ENCODE results near the gene PPP1R14B.
"Not testable (repeated sequence)": the region's sequence is repeated elsewhere in the genome, so short reads cannot be mapped to it uniquely, and the experiment has no call there.

Gene PPP1R14B

DNA sequence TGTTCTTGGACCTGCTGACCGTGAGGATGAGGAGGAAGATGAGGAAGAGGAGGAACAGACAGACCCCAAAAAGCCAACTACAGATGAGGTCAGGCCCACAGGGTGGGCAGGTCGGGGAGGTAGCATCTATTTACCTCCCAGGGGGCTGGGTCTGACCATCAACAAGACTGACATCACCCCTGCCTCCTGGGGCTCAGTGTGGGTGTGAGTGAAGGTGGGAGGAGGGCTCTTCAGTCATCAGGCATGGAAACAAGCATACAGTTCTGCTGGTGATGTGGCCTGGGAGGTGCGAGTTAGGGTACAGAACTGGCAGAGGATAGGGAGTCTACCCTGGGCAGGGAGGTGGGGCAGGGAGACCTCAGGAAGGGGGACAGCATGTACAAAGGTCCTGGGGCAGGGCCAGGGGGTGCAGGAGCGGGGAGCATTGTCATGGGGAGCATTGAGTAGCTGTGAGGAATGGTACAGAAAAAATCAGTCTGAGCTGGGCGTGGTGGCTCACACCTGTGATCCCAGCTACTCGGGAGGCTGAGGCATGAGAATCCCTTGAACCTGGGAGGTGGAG, 13.5 kb upstream of the PPP1R14B start:
- DNase-seq, result no peak

DNA sequence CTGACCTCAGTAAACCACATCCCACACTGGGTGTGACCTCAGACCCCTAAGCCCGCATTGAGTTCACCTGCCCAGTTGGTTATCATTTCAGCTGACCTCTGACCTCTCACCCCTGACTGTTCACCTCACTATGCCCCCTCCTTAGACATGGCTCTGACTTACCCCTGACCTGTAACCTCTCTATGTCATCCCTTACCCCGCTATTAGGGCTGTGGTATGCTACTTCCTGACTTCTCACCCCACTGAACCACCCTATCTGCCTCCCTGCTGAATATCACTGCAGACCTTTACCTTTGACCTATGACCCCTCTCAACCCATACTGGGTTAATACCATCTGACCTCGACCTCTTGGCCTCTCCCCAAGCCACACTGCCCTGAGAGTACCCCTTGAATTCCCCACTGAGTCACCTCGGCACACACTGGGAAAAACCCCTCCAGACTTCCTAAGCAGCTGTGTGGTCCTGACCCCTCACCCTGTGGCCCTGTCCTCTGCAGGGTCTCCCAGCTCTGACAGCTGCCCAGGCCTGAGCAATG, 12.9 kb upstream of the PPP1R14B start:
- no peak for DNase-seq

DNA sequence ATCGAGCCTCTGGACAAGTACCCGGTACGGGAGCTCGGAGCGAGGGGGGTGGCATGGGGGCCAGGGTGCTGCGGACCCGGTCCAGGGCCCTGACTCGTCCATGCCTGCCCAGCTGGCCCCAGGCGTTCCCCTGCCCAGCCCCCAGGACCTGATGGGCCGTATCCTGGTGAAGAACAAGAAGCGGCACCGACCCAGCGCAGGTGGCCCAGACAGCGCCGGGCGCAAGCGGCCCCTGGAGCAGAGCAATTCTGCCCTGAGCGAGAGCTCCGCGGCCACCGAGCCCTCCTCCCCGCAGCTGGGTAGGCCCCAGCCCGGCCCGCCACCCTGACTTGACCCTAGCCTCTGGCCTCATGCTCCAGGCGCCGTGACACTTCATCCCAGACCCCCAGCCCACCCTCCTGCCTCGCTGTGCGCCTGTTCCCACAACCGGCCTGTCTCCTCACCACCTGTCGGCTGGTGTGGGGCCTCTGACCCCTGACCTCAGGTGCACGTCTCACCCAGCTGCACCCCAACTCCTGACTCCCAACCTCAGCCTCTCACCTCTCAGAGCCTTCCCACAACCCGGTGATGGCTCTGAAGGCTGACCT, 12.3 kb upstream of the PPP1R14B start:
- DNase-seq, result no peak

DNA sequence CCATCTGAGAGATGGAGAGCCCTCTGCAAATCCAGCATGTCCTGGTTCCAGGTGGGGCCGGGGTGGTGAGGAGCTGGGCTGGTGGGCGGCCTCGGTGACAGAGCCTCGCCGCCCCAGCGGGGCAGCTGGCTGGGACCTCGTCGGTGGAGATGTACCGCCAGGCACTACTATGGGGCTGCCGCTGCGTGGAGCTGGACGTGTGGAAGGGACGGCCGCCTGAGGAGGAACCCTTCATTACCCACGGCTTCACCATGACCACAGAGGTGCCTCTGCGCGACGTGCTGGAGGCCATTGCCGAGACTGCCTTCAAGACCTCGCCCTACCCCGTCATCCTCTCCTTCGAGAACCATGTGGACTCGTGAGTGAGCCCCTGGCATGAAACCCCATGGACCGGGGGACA, 11.6 kb upstream of the PPP1R14B start:
- DNase-seq, result no peak

DNA sequence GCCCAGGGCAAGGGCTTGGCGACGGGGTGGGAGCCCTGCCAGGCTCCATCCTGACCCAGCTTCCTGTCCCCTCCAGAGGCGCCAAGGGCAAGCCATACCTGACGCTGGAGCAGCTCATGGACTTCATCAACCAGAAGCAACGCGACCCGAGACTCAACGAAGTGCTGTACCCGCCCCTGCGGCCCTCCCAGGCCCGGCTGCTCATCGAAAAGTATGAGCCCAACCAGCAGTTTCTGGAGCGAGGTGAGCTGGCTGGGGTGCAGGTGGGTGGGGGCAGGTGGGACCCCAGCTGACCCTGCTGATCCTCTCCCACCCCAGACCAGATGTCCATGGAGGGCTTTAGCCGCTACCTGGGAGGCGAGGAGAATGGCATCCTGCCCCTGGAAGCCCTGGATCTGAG, 9.6 kb upstream of the PPP1R14B start:
- no peak for DNase-seq

DNA sequence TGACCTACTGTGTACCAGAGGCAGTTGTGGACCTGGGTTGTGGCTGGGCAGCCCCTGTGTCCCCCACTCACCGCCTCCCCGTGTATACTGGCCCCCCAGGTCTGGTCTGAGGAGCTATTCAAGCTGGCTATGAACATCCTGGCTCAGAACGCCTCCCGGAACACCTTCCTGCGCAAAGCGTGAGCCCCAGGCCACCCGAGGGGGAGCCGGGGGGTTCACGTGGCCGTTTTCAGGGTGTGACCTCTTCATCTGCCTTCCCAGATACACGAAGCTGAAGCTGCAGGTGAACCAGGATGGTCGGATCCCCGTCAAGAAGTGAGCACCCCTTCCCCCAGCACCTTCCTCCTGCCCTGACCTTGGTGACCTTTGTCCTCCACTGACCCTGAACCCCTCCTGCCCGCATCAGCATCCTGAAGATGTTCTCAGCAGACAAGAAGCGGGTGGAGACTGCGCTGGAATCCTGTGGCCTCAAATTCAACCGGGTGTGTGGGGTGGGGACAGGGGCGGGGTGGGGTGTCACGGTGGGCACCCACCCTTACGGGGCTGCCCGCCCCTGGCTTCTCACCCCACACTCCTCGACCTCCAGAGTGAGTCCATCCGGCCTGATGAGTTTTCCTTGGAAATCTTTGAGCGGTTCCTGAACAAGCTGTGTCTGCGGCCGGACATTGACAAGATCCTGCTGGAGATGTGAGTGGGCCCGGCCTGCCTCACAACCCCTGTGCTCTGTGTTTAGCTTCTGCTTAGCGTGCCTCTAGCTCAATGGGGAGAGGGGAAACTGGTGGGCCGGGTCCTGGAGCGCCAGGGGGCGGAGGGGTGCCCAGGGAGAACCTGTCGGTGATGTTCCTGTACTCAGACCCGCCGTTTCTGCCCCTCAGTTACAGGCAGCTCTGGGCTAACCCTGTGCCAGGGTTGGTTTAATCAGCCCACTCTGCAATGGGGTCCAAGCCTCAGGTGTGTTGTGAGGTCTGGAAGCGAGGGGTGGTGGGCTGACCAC, 8.7 kb upstream of the PPP1R14B start:
- no peak for DNase-seq

DNA sequence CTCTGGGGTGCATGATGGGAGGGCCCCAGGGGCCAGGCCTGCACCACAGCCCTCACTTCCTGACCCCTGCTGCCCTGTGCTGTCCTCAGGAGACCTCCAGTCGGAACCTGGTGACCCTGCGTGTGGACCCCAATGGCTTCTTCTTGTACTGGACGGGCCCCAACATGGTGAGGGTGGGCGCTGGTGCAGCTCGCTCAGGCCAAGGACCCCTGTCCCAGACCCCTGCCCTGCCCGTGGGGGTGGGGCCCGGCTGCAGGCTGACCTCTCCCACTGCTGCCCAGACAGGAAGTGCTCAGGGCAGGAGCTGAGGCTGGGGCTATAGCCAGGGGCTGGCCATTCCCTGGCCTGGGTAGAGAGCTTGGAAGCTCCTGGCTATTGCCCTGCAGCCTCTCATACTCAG, 7.6 kb upstream of the PPP1R14B start:
- no peak for DNase-seq

DNA sequence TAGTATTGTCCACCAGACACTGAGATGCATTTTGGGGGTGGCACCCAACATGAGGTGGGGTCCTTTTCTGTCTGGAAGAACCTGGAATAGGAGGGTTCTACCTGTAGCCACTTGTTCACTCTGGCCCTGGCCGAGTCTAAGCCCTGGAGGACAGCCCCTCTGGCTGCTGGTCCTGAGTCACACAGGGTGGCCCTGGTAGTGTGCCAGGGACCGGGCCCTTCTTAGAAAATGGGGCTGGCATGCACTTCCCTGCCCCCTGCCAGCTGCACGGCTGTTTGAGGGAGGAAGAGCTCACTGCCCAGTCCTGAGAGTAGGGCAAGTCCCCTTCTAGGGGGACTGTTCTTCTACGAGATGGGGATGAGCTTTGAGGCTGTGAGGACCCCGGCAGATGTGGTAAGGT, 6.7 kb upstream of the PPP1R14B start:
- no peak for DNase-seq

DNA sequence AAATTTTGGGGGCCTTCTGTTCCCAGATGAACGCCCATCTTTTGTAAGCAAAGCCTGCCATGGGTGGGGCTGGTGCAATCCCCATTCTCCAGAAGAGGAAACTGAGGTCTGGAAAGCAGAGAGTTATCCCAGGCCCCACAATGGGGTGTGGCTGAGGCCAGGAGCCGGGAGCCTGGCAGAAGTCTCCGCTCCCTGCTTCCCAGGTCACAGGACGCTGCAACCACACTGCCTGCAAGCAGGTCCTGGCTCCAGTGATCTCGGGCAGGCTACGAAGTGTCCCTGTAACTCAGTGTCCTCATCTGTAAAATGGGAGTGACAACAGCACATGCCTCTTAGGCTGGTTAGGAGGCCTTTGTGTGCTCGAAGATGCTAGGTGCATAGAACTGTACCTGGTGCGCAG, 6.3 kb upstream of the PPP1R14B start:
- no peak for DNase-seq

DNA sequence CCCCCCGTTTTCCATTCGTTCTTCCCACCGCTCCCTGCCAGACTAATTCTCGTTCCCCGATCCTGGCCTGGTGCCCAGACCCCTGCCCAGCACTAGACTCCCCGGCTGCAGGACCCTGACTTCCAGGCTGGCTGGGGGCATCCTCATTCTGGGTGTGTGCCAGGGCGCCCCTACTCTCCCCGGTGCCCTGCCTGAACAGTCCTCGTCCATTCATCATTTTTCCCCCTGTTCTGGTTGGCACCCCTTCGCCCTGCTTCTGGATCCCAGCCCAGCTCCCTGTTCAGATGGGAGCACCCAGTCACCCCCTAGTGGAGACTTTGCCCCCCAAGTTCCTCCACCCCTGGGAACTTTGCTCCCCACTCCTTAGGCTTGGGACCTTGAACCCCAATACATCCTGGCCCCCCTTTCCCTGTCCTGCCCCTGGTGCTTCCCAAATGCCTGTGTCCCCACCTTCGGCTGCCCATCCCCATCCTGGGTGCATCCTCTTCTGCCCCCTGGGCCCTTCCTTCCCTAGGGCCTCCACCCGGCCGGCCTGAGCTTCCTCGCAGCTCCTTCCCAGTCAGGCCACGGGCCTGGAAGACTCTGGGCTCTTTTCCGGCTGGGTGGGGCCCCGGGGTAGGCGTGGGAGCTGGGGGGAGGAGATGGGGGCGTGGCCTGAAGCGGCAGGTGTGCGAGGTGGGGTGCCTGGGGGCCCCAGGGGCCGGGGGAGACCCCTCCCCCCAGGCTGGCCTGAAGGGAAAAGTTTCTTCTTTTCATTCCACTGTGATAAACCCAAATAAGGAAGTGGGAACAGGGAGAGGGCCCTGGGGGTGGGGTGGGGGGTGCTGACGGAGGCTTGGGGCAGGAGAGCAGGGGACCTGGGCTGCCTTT, 5.5 kb upstream of the PPP1R14B start:
- DNase-seq, result peak in 1 of 2 donors; percentile 52

DNA sequence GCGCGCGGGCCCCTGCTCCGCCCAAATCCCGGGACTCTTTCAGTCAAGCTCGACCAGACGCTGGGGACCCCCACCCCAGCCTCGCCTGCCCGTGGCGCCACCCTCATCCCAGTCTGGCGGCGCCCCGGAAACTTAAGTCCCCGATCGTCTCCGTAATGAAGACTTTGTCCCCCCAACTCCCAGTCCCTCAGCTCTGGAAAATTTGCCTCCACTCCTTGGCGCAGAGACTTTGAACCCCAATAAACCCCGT, 4.9 kb upstream of the PPP1R14B start:
- DNase-seq, result no peak

DNA sequence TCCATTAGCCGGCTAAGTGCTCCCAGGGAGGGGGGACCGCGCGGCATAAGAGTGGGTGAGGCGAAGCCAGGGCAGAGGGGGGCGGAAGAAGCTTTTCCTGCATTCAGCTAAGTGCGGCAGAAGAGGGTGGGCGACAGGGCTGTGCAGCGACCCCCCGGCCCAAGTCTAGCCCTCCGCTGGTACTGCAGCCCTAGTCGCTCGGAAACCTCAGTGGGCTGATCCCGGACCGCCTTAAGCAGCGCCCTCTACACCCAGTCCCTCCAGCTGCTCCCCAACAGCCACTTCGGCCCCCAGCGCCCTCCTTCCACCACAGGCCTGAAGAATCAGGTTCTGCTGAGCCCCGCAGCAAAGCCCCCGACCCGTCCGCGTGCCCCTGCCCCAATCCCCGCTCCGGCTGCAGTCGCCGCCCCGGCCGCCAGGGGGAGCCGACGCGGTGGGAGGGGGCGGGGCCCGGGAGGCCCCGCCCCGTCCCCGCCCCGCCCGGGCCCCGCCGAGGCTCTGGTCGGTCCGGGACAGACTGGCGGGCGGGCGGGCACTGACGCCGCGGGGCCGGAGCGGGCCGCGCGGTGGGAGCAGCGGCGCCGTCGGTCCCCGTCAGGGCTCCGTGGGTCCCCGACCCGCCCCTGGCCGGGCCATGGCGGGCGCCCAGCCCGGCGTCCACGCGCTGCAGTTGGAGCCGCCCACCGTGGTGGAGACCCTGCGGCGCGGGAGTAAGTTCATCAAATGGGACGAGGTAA, 4.4 kb upstream of the PPP1R14B start, which contains the start of gene PLCB3:
Gene PLCB3, plus strand, starts transcription at position 515 of the 737 bp plus-strand sequence. Its CDS starts 120 bp downstream, at position 635.
- DNase-seq, result peak; percentile 70 to 75

DNA sequence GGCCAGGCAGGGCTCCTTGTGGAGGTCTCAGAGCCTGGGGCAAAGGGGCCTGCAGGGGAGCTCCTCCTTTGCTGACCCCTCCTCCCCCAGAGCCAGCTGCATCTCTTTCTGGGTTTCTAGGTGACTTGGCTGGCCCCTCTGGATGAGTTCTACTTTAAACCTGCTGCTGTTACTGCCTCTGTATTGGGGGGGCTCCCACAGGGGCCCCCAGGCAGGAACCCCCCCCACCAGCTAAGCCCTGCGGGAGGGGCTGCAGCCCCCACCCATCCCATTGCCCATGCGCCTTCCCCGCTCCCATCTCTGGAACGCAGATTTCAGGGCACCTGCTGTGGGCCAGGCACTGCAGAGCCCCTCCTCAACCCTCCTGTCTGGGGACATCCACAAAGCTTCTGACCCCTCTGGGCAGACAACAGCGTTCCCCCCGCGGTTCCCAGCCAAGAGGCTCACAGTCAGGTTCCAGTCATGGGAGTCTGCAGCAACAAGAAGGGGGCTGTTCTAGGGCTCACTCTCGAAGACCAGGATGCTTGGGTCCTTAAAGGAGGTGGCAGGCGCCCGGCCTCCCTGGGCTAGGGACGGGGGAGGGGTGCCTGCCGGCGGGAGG, 3.8 kb upstream of the PPP1R14B start:
- no peak for DNase-seq

DNA sequence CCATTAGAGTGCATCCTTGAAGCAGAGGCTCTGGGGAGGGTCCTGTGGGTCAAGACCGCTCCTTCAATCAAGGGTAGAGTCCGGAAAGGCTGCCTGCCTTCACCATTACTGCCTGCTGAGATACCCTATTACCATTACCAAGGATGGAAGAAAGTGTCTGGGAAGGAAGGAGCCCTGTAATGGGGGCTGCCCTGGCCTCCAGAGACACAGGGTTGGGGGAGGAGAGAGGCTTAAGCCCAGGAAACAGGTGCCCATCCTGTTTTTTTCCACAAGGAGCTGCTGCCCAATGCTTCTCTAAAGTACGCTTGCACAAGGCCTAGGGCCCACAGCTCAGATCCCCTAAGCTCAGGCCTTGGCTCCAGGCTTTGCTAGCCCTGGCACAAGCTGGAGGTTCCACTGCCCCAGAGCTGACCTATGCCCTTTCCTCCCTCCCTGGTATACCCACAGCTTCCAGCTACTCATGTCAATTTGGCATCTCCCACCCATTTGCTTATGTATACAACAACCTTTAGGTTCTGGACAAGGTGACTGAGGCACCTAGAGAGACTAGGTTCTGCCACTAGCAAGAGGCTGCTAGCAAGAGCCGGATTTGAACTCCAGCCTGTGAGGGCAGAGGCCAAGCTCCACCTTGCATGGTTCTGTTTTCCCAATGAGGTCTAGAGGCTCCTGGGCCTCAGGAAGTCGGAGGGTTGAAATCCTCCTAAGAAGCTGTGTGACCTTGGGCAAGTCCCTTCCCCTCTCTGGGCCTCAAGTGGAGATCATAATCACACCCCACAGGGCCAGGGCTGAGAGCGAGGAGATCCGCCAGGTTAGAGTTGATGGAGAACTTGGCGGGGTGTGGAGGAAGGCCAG, 3.0 kb upstream of the PPP1R14B start:
- DNase-seq, result no peak

DNA sequence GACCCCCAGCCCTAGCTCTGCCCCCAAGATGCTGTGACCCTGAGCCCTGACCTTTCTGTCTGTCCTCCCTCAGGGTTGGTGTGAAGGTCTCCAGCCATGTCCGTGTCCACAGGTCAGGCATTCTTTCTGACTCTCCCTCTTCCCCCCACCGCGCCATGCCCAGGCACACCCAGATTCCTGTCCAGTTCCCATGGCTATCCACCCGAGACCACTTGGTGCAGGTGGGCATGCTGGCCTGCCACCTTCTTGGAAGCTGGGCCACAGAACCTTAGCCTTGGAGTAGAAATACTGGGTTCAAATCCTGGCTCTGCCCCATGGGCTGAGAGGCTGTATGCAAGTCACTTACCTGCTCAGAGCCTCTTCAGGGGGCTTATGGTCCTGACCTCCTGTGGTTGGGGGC, 2.3 kb upstream of the PPP1R14B start:
- no peak for DNase-seq

DNA sequence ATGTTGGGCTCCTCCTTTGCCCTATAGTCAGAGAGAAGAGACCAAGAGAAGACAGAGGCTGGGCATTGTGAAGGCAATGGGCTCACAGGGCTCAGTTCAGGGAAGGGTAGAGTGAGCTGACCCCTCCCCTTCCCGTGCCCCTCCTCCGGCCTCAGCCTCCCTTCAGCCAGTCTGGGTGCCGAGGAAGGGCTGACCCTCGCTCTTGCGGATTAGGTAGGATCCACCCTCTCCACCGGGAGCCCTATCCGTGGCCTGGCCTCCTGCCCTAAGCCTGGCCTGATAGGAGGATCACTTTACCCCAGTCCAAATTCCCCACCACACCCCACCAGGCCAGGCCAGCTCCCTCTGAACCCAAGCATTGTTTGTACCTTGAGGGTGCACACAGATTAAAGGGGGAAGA, 1.8 kb upstream of the PPP1R14B start:
- no peak for DNase-seq

DNA sequence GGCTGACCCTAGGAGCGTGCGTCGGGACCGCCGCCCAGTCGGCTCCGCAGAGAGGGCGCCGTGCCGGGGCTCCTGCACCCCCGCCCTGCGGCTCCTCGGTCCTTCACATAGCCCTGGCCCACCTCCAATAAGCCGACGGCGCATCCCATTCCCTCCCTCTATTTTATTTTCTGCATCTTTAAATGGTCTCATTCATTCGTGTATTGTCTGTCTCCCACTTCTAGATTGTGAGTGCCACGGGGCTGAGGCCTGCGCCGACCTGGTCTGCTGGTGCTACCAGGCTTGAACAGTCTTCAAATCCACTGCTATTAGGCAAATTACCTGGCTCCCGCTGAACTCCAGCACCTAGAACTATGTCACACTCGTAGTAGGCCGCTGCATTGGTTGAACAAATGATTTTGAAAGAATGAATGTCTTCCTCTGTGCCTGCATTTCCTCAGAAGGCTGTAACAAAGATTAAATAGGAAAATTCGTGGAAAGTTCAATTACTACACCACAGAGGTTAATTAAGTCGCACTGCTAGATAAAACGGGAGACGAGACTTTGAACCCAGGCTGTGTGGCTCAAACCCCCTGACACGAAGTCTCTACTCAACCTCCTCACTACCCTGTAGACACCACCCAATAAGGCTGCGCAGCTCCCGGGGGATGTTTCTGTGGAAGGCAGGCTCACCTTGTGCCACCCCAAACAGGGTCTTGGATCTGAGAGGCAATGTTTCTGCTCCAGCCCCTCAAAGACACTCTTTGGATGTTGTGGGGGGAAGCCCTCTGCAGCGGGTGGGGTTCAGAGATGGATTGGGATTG, 1.2 kb upstream of the PPP1R14B start:
- DNase-seq, result no peak

DNA sequence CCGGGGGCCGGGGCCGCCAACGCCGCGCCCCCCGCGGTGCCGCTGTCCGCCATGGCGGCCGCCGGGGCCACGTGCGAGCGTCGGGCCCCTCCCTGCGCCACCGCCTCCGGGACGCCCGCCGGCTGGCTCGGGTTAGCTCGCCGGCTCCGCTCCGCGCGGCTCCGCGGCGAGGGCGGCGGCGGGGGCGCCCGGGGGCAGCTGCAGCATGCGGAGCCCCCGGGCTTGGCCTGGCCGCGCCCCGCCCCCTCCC, 197 bp downstream of the PPP1R14B start:
- not testable (repeated sequence) for DNase-seq

DNA sequence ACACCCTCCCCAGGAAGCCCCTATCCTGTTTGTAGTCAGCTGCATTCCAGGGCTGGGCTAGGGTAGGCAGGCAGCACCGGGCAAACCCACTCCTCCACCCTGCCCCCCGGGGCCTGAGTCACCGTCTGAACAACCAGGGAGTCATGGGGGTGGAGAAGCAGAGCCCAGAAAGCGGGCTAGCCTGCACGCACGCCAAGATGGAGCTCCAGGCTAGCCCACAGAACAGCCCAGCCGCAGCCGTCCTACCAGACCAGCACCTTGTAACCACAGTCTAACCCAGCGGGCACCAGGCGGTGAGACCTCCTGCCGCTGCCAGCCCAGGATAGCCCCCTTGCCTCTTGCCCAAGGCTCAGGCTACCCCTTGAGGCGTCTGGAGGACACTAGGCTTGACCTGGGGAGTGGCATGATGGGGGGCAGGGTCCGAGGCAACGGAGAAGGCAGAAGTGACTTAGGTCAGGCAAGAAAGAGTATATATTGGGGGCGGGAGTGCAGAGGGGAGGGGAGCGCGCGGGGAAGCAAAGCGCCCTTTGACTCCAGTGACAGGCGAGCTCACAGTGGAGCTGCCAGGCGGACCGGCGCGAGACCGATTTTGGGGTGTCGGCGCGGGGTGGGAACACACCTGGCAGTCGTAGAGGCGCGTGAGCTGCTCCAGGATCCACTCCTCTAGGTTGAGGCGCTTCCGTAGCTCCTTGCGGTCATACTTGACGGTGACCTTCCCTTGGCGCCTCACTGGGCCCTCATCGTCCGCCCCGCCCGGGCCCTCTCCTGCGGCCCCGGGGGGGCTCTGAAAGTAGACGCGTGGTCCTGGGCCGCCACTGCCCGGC, 734 bp downstream of the PPP1R14B start:
- peak; percentile 83 to 85 for DNase-seq
